PC-9 (cell line): Measurements from ENCODE around the gene HOXA2. TPM values are rescaled to one million over a fixed set of nuclear protein-coding genes. Genes with fewer than 3 reads are reported as not detected.

Experiments used
- BruUV-seq: library from RNA; stranded (reverse); fragments of 400-500 nt; replicated peaks from 2 replicates; lab custom pipeline; 2021; lab: Mats Ljungman, UMichigan
- CTCF ChIA-PET: fragments of 300-600 bp; sonication (Branson Sonifier 250); formaldehyde crosslinking; loops from one replicate; lab custom pipeline; 2022; ENCODE audit warnings: antibody characterized with exemption; lab: Charles Lee
- POLR2A ChIA-PET: fragments of 300-600 bp; sonication (Branson Sonifier 250); formaldehyde crosslinking; loops from one replicate; lab custom pipeline; 2022; ENCODE audit warnings: antibody characterized with exemption; ENCODE audit not compliant: unreplicated experiment; lab: Charles Lee
- DNase-seq, 2 experiments: peaks; one replicate each; pipeline versions ENCODE4 v3.0.0 to v3.0.0-alpha.2; 2015 to 2022; ENCODE audit warnings: mixed read lengths in 1 of 2
- H2AFZ ChIP-seq: fragments of 200-600 bp; sonication (generic); 2 replicates; pipeline ENCODE4 v1.8.1; 2017; ENCODE audit warnings: antibody characterized with exemption
- H3F3A ChIP-seq: fragments of 200-600 bp; sonication (generic); 2 replicates; pipeline ENCODE4 v1.8.1; 2017; ENCODE audit warnings: antibody characterized with exemption, mild to moderate bottlenecking, low read depth; ENCODE audit not compliant: insufficient read depth
- H3K27ac ChIP-seq: fragments of 200-600 bp; sonication (generic); 2 replicates; pipeline ENCODE4 v1.6.1; 2016; ENCODE audit warnings: mixed run types
- H3K27me3 ChIP-seq: fragments of 200-600 bp; sonication (generic); 2 replicates; pipeline ENCODE4 v1.6.1; 2016; ENCODE audit warnings: low read depth, mixed run types; ENCODE audit not compliant: insufficient read depth
- H3K36me3 ChIP-seq: fragments of 200-600 bp; sonication (generic); 2 replicates; pipeline ENCODE4 v1.6.1; 2016; ENCODE audit warnings: low read depth, mixed run types
- H3K4me1 ChIP-seq: fragments of 200-600 bp; sonication (generic); replicated peaks from 2 replicates; pipeline ENCODE4 v1.6.1; 2016; ENCODE audit warnings: mixed run types; ENCODE audit not compliant: insufficient read depth
- H3K4me2 ChIP-seq: fragments of 200-600 bp; sonication (generic); 2 replicates; pipeline ENCODE4 v1.6.1; 2017; ENCODE audit warnings: mixed run types
- H3K4me3 ChIP-seq: fragments of 200-600 bp; sonication (generic); 2 replicates; pipeline ENCODE4 v1.6.1; 2016; ENCODE audit warnings: mixed run types
- H3K79me2 ChIP-seq: fragments of 200-600 bp; sonication (generic); 2 replicates; pipeline ENCODE4 v1.6.1; 2017; ENCODE audit warnings: low read depth, mixed run types
- H3K9me2 ChIP-seq: fragments of 200-600 bp; sonication (generic); 2 replicates; pipeline ENCODE4 v1.8.1; 2017; ENCODE audit warnings: mild to moderate bottlenecking; ENCODE audit not compliant: insufficient read depth
- H3K9me3 ChIP-seq: fragments of 200-600 bp; sonication (generic); 2 replicates; pipeline ENCODE4 v1.8.1; 2016; ENCODE audit warnings: low read depth; ENCODE audit not compliant: insufficient read depth
- H4K20me1 ChIP-seq: fragments of 200-600 bp; sonication (generic); 2 replicates; pipeline ENCODE4 v1.8.1; 2017; ENCODE audit not compliant: insufficient read depth
- CTCF ChIP-seq: fragments of 200-600 bp; sonication (generic); conservative IDR thresholded peaks from 2 replicates; pipeline ENCODE4 v1.6.1; 2017; ENCODE audit warnings: mixed run types, antibody characterized with exemption, mild to moderate bottlenecking, moderate library complexity
- EZH2 ChIP-seq: fragments of 200-600 bp; sonication (generic); IDR thresholded peaks from 2 replicates; pipeline ENCODE4 v1.8.0; 2017; ENCODE audit warnings: antibody characterized with exemption, low read depth
- intact Hi-C: fragments of 100-400 bp; cut with micrococcal nuclease; formaldehyde crosslinking; loops from one replicate; pipeline ENCODE4 v1.10.0; 2022; ENCODE audit not compliant: unreplicated experiment
- total RNA-seq: library from RNA; stranded (reverse); gene quantifications from 2 replicates; pipeline ENCODE4 v1.2.3, GENCODE V29; 2021

The HOXA2 gene
- total RNA-seq, 1 experiment from 2014 or later, result 6.1 TPM

- CTCF ChIA-PET, result no interaction called here
- Histone ChIP-seq H3K4me3 (no peak overlapping the region), H3K9me3 (no peaks in the 10 kb centered on the region), H3K4me1 (peaks cover 36% of the 10 kb centered on the region), H3K27ac (no peak overlapping the region), H2AFZ (no peak overlapping the region), H3K27me3 (no peaks in the 10 kb centered on the region), H3K36me3 (no peaks in the 10 kb centered on the region), H3K9me2 (no peaks in the 10 kb centered on the region), H3F3A (peaks cover 15% of the 10 kb centered on the region; the same call in 1 of the 2 replicates), H3K4me2 (no peak overlapping the region), H3K79me2 (no peaks in the 10 kb centered on the region), H4K20me1 (no peaks in the 10 kb centered on the region)
- no TSS peak for BruUV-seq
- intact Hi-C loops, result no loop called here
- POLR2A ChIA-PET, result no interaction called here
- DNase-seq, result no peak
- TF ChIP-seq EZH2 (no peak), CTCF (no peak)
These were observed 14.2 kb downstream of the HOXA2 start for GRCh38 chr7:27088002-27088922.

- CTCF ChIA-PET, result interaction anchor here (0.5 kb wide), 1 partner anchor 1090 kb away, joined by 4 read pairs; no protein-coding TSS in a partner anchor
- no peaks in the 10 kb centered on the region for H3K79me2 ChIP-seq
- POLR2A ChIA-PET, result interaction anchor here (0.6 kb wide), 1 partner anchor 19 kb away, joined by 5 read pairs; no protein-coding TSS in a partner anchor
These were observed 18.8 kb downstream of the HOXA2 start for GRCh38 chr7:27083646-27084045.

GRCh38 chr7:27082171-27082570 is 20.3 kb downstream of the HOXA2 start:
- H3K27me3 ChIP-seq, result no peaks in the 10 kb centered on the region
- peak; percentile 48 to 85 for DNase-seq
- ChIA-PET POLR2A (no interaction called here), CTCF (interaction anchor here (1.1 kb wide), 1 partner anchor 29 kb away, joined by 3 read pairs; no protein-coding TSS in a partner anchor)
- no peaks in the 10 kb centered on the region for H3K9me2 ChIP-seq
- intact Hi-C loops, result loop anchor here (1.0 kb wide), 2 partner anchors 33 to 218 kb away; partner anchors contain the start of gene SKAP2
- no peaks in the 10 kb centered on the region for H4K20me1 ChIP-seq
- peaks cover 55% of the 10 kb centered on the region for H3K4me1 ChIP-seq
- H3K27ac ChIP-seq, result peak overlapping the region; percentile 84
- H3K9me3 ChIP-seq, result no peaks in the 10 kb centered on the region
- H2AFZ ChIP-seq, result no peak overlapping the region
- H3F3A ChIP-seq, result peaks cover 44% of the 10 kb centered on the region
- H3K4me3 ChIP-seq, result no peak overlapping the region
- H3K79me2 ChIP-seq, result no peaks in the 10 kb centered on the region
- BruUV-seq, result no TSS peak
- H3K4me2 ChIP-seq, result peak overlapping the region; percentile 71
- TF ChIP-seq CTCF, result no peak
- no peak for TF ChIP-seq EZH2
- no peaks in the 10 kb centered on the region for H3K36me3 ChIP-seq

More at GRCh38 chr7:27083646-27084045, 18.8 kb downstream of the HOXA2 start:
- Histone ChIP-seq H3K9me2 (no peaks in the 10 kb centered on the region), H3K27ac (no peak overlapping the region), H3K9me3 (no peaks in the 10 kb centered on the region), H3K36me3 (no peaks in the 10 kb centered on the region), H3K4me2 (no peak overlapping the region), H2AFZ (no peak overlapping the region), H3K4me1 (peaks cover 47% of the 10 kb centered on the region), H4K20me1 (no peaks in the 10 kb centered on the region), H3K27me3 (no peaks in the 10 kb centered on the region), H3K4me3 (no peak overlapping the region), H3F3A (peaks cover 37% of the 10 kb centered on the region)
- intact Hi-C loops, result no loop called here
- no peak for DNase-seq
- no peak for TF ChIP-seq CTCF
- no peak for TF ChIP-seq EZH2
- no TSS peak for BruUV-seq
